SK-N-SH (cell line): ENCODE measurements around the gene FAM20C. TPM values are rescaled to one million over a fixed set of nuclear protein-coding genes. Genes with fewer than 3 reads are reported as not detected.

Experiments
- CTCF ChIA-PET: fragments of 300-600, 350-600 bp; formaldehyde crosslinking; extraction: SDS; loops from one replicate; lab custom pipeline; 2021; lab: Yijun Ruan, JAX
- POLR2A ChIA-PET: fragments of 350-600 bp; sonication (Branson Sonifier 250); formaldehyde crosslinking; extraction: SDS; loops from one replicate; lab custom pipeline; 2020; ENCODE audit warnings: antibody characterized with exemption, inconsistent platforms; lab: Yijun Ruan, JAX
- DNase-seq: peaks from one replicate; pipeline ENCODE4 v3.0.0; 2012
- H2AFZ ChIP-seq: fragments of 200-600 bp; sonication (generic); 2 replicates; pipeline ENCODE4 v1.8.1; 2016; ENCODE audit warnings: antibody characterized with exemption, mild to moderate bottlenecking, low read depth
- H3F3A ChIP-seq: fragments of 200-600 bp; sonication (generic); replicated peaks from 2 replicates; pipeline ENCODE3; 2016; ENCODE audit warnings: antibody characterized with exemption, mild to moderate bottlenecking; ENCODE audit not compliant: insufficient read depth
- H3K27ac ChIP-seq, 2 experiments: fragments of 200-500 bp in 1 of 2; fragments of 200-600 bp in 1 of 2; sonication (Bioruptor generic) in 1 of 2; sonication (generic), shearing (Covaris generic) in 1 of 2; 2 replicates each; pipeline versions ENCODE4 v1.5.1 to v1.6.1; 2014 to 2016; ENCODE audit warnings: low read depth in 2 of 2, inconsistent platforms in 1 of 2, low read length in 1 of 2, mild to moderate bottlenecking in 1 of 2, mixed read lengths in 1 of 2
- H3K27me3 ChIP-seq: fragments of 200-600 bp; sonication (generic), shearing (Covaris generic); 2 replicates; pipeline ENCODE4 v1.6.1; 2016; ENCODE audit warnings: mixed run types; ENCODE audit not compliant: insufficient read depth
- H3K36me3 ChIP-seq, 2 experiments: fragments of 200-500 bp in 1 of 2; fragments of 200-600 bp in 1 of 2; sonication (Bioruptor generic) in 1 of 2; sonication (generic) in 1 of 2; replicated peaks in 1 of 2; 2 replicates each; pipeline versions ENCODE3 to v1.5.1; 2014 to 2016; ENCODE audit warnings: low read length in 1 of 2, mild to moderate bottlenecking in 1 of 2; ENCODE audit not compliant: insufficient read depth in 2 of 2, control insufficient read depth in 1 of 2
- H3K4me1 ChIP-seq, 2 experiments: fragments of 200-500 bp in 1 of 2; fragments of 200-600 bp in 1 of 2; sonication (Bioruptor generic) in 1 of 2; sonication (generic), shearing (Covaris generic) in 1 of 2; 2 replicates each; pipeline versions ENCODE4 v1.5.1 to v1.6.1; 2014 to 2016; ENCODE audit warnings: low read depth in 1 of 2, low read length in 1 of 2, mixed run types in 1 of 2; ENCODE audit not compliant: insufficient read depth in 2 of 2, control insufficient read depth in 1 of 2
- H3K4me2 ChIP-seq: fragments of 200-600 bp; sonication (generic), shearing (Covaris generic); 2 replicates; pipeline ENCODE4 v1.6.1; 2017; ENCODE audit warnings: mixed run types
- H3K4me3 ChIP-seq, 2 experiments: fragments of 200-500 bp in 1 of 2; fragments of 200-600 bp in 1 of 2; sonication (Bioruptor generic) in 1 of 2; sonication (generic), shearing (Covaris generic) in 1 of 2; 2 replicates each; pipeline versions ENCODE4 v1.5.1 to v1.8.1; 2014 to 2016; ENCODE audit warnings: low read depth in 2 of 2, inconsistent platforms in 1 of 2, low read length in 1 of 2, mild to moderate bottlenecking in 1 of 2, mixed read lengths in 1 of 2, moderate library complexity in 1 of 2
- H3K79me2 ChIP-seq: fragments of 200-600 bp; sonication (generic); 2 replicates; pipeline ENCODE4 v1.8.1; 2017; ENCODE audit warnings: mild to moderate bottlenecking; ENCODE audit not compliant: insufficient read depth
- H3K9ac ChIP-seq: fragments of 200-600 bp; sonication (generic); 2 replicates; pipeline ENCODE4 v1.6.1; 2017; ENCODE audit warnings: mixed run types
- H3K9me2 ChIP-seq: fragments of 200-600 bp; sonication (generic); 2 replicates; pipeline ENCODE4 v1.6.1; 2017; ENCODE audit warnings: mixed run types
- H3K9me3 ChIP-seq: fragments of 200-600 bp; sonication (generic); 2 replicates; pipeline ENCODE4 v1.6.1; 2017; ENCODE audit warnings: mixed run types, mild to moderate bottlenecking, moderate library complexity
- H4K20me1 ChIP-seq: fragments of 200-600 bp; sonication (generic); 2 replicates; pipeline ENCODE4 v1.6.1; 2017; ENCODE audit warnings: mild to moderate bottlenecking, mixed run types; ENCODE audit not compliant: insufficient read depth
- CHD2 ChIP-seq: fragments of 150-350 bp; IDR thresholded peaks from 2 replicates; pipeline ENCODE4 v1.6.1; 2018; ENCODE audit warnings: low read length; ENCODE audit not compliant: partially characterized antibody
- EP300 ChIP-seq, 2 experiments: IDR thresholded peaks; 2 replicates each; pipeline versions ENCODE4 v1.4.0 to v1.6.1; 2012; ENCODE audit warnings: borderline replicate concordance in 1 of 2, low read depth in 1 of 2, low read length in 1 of 2
- FOSL2 ChIP-seq: IDR thresholded peaks from 2 replicates; pipeline ENCODE4 v1.4.0; 2012; ENCODE audit warnings: low read depth, mild to moderate bottlenecking, moderate library complexity, borderline replicate concordance
- FOXJ3 ChIP-seq: sonication (generic); formaldehyde crosslinking; IDR thresholded peaks from 2 replicates; pipeline ENCODE4 v1.5.1; 2020; ENCODE audit warnings: mild to moderate bottlenecking, missing genetic modification reagents
- GATA2 ChIP-seq: sonication (generic); formaldehyde crosslinking; IDR thresholded peaks from 2 replicates; pipeline ENCODE4 v1.5.0; 2020; ENCODE audit warnings: mild to moderate bottlenecking, missing genetic modification reagents
- JUND ChIP-seq: IDR thresholded peaks from 2 replicates; pipeline ENCODE4 v1.4.0; 2012
- NRF1 ChIP-seq: IDR thresholded peaks from 2 replicates; pipeline ENCODE4 v1.6.1; 2012; ENCODE audit warnings: low read depth, mild to moderate bottlenecking, low read length
- POLR2AphosphoS5 ChIP-seq: IDR thresholded peaks from 2 replicates; pipeline ENCODE4 v1.6.1; 2012; ENCODE audit warnings: low read depth, low read length
- RCOR1 ChIP-seq: fragments of 150-350 bp; IDR thresholded peaks from 2 replicates; pipeline ENCODE4 v1.6.1; 2017; ENCODE audit warnings: antibody characterized with exemption, low read length
- RFX5 ChIP-seq: IDR thresholded peaks from 2 replicates; pipeline ENCODE4 v1.6.1; 2012; ENCODE audit warnings: mild to moderate bottlenecking, improper control_type of control experiment, low read length
- RXRA ChIP-seq: IDR thresholded peaks from 2 replicates; pipeline ENCODE4 v1.4.0; 2012; ENCODE audit warnings: low read depth, mild to moderate bottlenecking, borderline replicate concordance
- SMC3 ChIP-seq: IDR thresholded peaks from 2 replicates; pipeline ENCODE4 v1.6.1; 2012; ENCODE audit warnings: low read depth, low read length, improper control_type of control experiment
- WGBS: methylation state at CpG from one replicate; pipeline ENCODE4 v1.1.6; 2017; ENCODE audit warnings: low lambda C conversion rate; 5-methylcytosine and 5-hydroxymethylcytosine counted together
- polyA plus RNA-seq, 3 experiments: library from polyadenylated mRNA; depleted of rRNA; stranded (reverse); fragments of >200 nt; gene quantifications; 2 replicates each; pipeline ENCODE4 v1.2.3, GENCODE V29; 2012
- TF ChIP-seq, protein P1 (sequence below): fragments of 150-350 bp; IDR thresholded peaks from 2 replicates; pipeline ENCODE4 v1.6.1; 2017; ENCODE audit warnings: antibody characterized with exemption, low read length, low read depth, borderline replicate concordance

Gene FAM20C
- polyA plus RNA-seq, 1 of the 3 experiments (the other 2 are of a cell fraction) = 12.7 TPM

DNA sequence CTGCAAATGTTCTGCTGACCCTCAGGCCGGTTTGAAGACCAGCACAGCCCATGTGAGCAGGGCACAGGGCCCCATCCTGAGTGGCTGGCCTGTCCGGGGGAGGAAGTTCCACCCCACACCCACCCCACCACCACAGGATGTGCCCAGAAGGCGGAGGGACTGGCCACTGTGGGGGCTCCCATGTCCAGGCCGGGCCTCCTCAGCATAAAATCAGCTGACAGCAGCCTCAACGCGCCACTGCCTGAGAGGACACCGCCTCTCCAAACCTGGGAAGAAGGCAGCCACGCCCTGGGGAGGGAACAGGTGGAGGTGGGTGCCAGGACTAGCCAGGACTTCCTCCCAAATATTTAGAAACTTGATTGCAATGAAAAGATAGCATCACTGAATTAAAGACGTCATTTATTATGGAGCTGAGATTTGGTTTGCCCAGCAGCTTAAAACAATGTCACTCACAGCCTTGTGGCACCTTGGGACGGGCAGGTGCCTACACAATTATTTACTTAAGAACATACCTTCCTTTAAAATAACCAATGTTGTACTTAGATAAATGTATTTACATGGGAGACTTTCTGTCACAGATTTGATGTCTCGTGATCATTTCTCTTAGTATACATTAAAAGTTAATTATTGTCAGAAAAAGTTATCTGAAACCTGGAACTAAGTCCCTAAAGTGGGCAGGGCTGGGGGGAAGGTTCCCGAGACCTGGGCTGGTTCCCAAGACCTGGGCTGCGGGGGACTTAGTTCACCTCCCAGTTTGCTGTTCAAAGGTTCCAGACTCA is 27.3 kb upstream of the FAM20C start:
- Histone ChIP-seq H3K9me3 (no peaks in the 10 kb centered on the region), H4K20me1 (no peaks in the 10 kb centered on the region), H2AFZ (no peak overlapping the region), H3F3A (no peaks in the 10 kb centered on the region), H3K27me3 (peaks cover 48% of the 10 kb centered on the region), H3K4me1 (peaks cover 0 to 68% of the 10 kb centered on the region in 2 experiments; a peak in 2 of 4 replicates), H3K27ac (peak overlapping the region in 1 of 2 experiments; percentile 25; a peak in 1 of 4 replicates), H3K9me2 (no peaks in the 10 kb centered on the region), H3K9ac (no peak overlapping the region), H3K36me3 (no peaks in the 10 kb centered on the region), H3K79me2 (no peaks in the 10 kb centered on the region), H3K4me2 (no peak overlapping the region), H3K4me3 (no peak overlapping the region)
- ChIA-PET POLR2A (no interaction called here), CTCF (no interaction called here)
- 42% methylated on average over 12 of the region's 13 CpGs for WGBS
- no peak for TF ChIP-seq RXRA
- TF ChIP-seq FOSL2 = no peak
- TF ChIP-seq, protein P1, sequence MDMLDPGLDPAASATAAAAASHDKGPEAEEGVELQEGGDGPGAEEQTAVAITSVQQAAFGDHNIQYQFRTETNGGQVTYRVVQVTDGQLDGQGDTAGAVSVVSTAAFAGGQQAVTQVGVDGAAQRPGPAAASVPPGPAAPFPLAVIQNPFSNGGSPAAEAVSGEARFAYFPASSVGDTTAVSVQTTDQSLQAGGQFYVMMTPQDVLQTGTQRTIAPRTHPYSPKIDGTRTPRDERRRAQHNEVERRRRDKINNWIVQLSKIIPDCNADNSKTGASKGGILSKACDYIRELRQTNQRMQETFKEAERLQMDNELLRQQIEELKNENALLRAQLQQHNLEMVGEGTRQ = no peak
- TF ChIP-seq POLR2AphosphoS5 = no peak
- no peak for TF ChIP-seq SMC3
- TF ChIP-seq NRF1 = no peak
- no peak for TF ChIP-seq JUND
- no peak for DNase-seq

GRCh38 chr7:165661-166337 is 26.6 kb upstream of the FAM20C start:
- H3K9ac ChIP-seq = no peak overlapping the region
- peaks cover 53% of the 10 kb centered on the region for H3K27me3 ChIP-seq
- POLR2A ChIA-PET = no interaction called here
- H3K9me2 ChIP-seq = no peaks in the 10 kb centered on the region
- DNase-seq = peak; percentile 78
- CTCF ChIA-PET = no interaction called here
- TF ChIP-seq FOXJ3 (CRISPR knock-in tag) (peak; percentile 88), CHD2 (peak; percentile 16), RFX5 (no peak), EP300 (IDR thresholded peaks at IDR 0.05; ENCODE audit: borderline replicate concordance in 1 of 2, low read depth in 1 of 2, low read length in 1 of 2) (peak in 1 of 2 experiments; percentile 57; a peak in 2 of 4 replicates), RCOR1 (peak; percentile 57; the same call in 1 of the 2 replicates), GATA2 (CRISPR knock-in tag) (peak; percentile 87)
- TF ChIP-seq, all 33 proteins: peak for 5
- Histone ChIP-seq H3K4me3 (no peak overlapping the region), H3K4me1 (peaks cover 0 to 64% of the 10 kb centered on the region in 2 experiments; a peak in 2 of 4 replicates), H3K79me2 (no peaks in the 10 kb centered on the region), H2AFZ (no peak overlapping the region), H3K27ac (peak overlapping the region in 1 of 2 experiments; percentile 64; a peak in 1 of 4 replicates), H3K36me3 (no peaks in the 10 kb centered on the region), H3K4me2 (no peak overlapping the region), H3F3A (no peaks in the 10 kb centered on the region), H3K9me3 (no peaks in the 10 kb centered on the region), H4K20me1 (no peaks in the 10 kb centered on the region)
- WGBS = 22% methylated on average over 10 of the region's 10 CpGs
